Skin epidermis (tissue), 12 donors: Measurements from ENCODE around the gene CDH19.
"Not testable (repeated sequence)": the region's sequence is repeated elsewhere in the genome, so short reads cannot be mapped to it uniquely, and the experiment has no call there.

Source experiments
- H3K27ac ChIP-seq, 21 experiments: fragments of 200-600 bp; sonication (generic) in 11 of 21; one replicate each; pipeline ENCODE4 v1.5.0; 2020; ENCODE audit warnings: mild to moderate bottlenecking in 3 of 21, inconsistent platforms in 2 of 21, moderate library complexity in 2 of 21
- H3K4me3 ChIP-seq, 7 experiments: fragments of 200-600 bp; sonication (generic) in 2 of 7; one replicate each; pipeline ENCODE4 v1.5.0; 2020; ENCODE audit warnings: inconsistent platforms in 2 of 7, mild to moderate bottlenecking in 2 of 7, moderate library complexity in 1 of 7

The CDH19 gene

DNA sequence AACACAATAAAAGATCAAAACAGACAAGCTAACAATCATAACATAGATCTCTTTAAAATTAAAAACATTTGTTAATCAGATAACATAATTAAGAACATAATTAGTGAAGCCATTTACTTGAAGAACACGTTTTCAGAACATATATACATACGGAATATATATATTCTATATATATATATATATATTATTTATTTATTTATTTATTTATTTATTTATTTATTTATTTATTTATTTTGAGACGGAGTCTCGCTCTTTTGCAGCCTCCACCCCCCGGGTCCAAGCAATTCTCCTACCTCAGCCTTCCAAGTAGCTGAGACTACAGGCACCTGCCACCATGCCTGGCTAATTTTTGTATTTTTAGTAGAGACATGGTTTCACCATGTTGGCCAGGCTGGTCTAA lies 137.7 kb downstream of the CDH19 start:
- H3K4me3 ChIP-seq, H3K27ac ChIP-seq: not testable (repeated sequence)

DNA sequence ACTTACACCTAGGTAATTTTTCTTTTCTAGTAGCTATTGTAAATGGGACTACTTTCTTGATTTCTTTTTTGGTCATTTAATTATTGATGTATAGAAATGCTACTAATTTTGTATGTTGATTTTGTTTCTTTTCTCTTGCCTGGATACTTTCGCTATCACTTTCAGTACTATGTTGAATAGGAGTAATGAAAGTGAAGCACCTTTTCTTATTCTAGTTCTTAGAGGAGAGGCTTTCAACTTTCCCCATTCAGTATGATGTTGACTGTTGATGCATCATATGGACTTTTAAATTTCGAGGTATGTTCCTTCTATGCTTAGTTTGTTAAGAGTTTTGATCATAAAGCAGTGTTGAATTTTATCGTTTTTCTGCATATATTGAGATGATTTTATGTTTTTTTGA lies 142.5 kb downstream of the CDH19 start:
- H3K4me3 ChIP-seq, result no peak overlapping the region
- H3K27ac ChIP-seq, result no peak overlapping the region

DNA sequence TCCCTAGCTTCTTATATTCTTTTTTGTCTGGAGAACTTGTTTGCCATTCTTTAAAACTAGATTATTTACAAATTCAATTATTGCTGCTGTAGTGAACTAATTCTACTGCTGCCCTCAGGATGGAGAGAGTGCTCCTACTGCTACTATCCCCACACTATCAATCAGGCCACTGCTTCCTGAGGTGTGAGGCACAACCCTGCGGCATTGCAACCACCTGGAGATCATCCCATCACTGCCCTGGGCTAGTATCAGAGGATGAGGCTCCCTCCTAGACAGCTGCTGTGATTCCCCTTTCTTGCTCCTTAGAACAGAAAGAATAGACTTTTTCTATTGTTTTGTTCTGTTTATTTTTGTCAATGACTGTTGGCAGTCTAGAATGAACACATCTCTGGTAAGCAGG lies 146.6 kb downstream of the CDH19 start:
- no peak overlapping the region for H3K27ac ChIP-seq
- no peak overlapping the region for H3K4me3 ChIP-seq
